Activated CD8-positive, alpha-beta T cell treated with anti-CD3 and anti-CD28 coated beads, Interleukin-2, amount 10 ng/mL, durations not matched to agents 7 days and 5 days (primary cell): Measurements from ENCODE around the gene PHLDA3. TPM values are rescaled to one million over a fixed set of nuclear protein-coding genes. Genes with fewer than 3 reads are reported as not detected.
A peak's percentile ranks its signal among the peaks of the same experiment; 100 is the strongest.

Experiments
- ATAC-seq: fragments of 150-1000 bp; cut with Tn5 transposase; one replicate; pipeline ENCODE4 v1.10.0; 2021; ENCODE audit warnings: moderate library complexity
- CTCF ChIA-PET: fragments of 350-600 bp; sonication (Branson Sonifier 250); formaldehyde crosslinking; loops from one replicate; lab custom pipeline; 2021; ENCODE audit warnings: antibody characterized with exemption; lab: Charles Lee
- POLR2A ChIA-PET: fragments of 350-600 bp; sonication (Branson Sonifier 250); formaldehyde crosslinking; loops from one replicate; lab custom pipeline; 2021; ENCODE audit warnings: antibody characterized with exemption; lab: Charles Lee
- DNase-seq: peaks from one replicate; pipeline ENCODE4 v3.0.0-alpha.2; 2020
- H3K27ac Mint-ChIP-seq: one replicate; pipeline ENCODE4 v1.8.0; 2021; ENCODE audit warnings: mild to moderate bottlenecking, mixed read lengths
- H3K27me3 Mint-ChIP-seq: one replicate; pipeline ENCODE4 v1.8.0; 2021; ENCODE audit warnings: low read depth, mixed read lengths
- H3K36me3 Mint-ChIP-seq: one replicate; pipeline ENCODE4 v1.8.0; 2021; ENCODE audit warnings: low read depth, mixed read lengths
- H3K4me1 Mint-ChIP-seq: one replicate; pipeline ENCODE4 v1.8.0; 2021; ENCODE audit warnings: low read depth, mixed read lengths
- H3K4me3 Mint-ChIP-seq: one replicate; pipeline ENCODE4 v1.8.0; 2021; ENCODE audit warnings: mild to moderate bottlenecking, mixed read lengths
- H3K9me3 Mint-ChIP-seq: one replicate; pipeline ENCODE4 v1.8.0; 2022; ENCODE audit warnings: mixed read lengths; ENCODE audit not compliant: insufficient read depth
- total RNA-seq, 2 experiments: library from RNA; stranded (reverse); gene quantifications; one replicate each; pipeline ENCODE4 v1.2.3, GENCODE V29; 2021

PHLDA3 gene
- total RNA-seq, 2 experiments from 2014 or later: 17.3 to 18.7 TPM

DNA sequence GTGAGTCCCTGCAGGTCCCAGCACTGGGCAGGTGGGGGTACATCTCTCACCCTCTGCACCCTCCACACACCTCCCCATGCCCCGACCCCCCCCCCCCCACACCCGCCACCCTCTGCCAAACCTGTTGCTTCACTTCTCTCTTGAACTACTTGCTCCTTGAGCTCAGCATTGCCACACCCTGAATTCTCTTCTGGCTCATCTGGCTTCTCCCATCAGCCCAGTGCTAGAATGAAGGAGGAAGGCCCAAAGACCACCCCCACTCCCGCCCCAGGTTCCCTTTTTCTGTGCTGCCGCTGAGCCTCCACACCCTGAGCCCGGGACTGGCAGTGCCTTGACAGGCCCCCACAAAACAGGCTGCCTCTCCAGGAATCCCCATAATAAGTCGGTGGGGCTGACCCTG lies 41.0 kb downstream of the PHLDA3 start:
- peaks cover 17% of the 10 kb centered on the region for H3K4me1 Mint-ChIP-seq
- H3K36me3 Mint-ChIP-seq: no peaks in the 10 kb centered on the region
- CTCF ChIA-PET: no interaction called here
- ATAC-seq (no peak), DNase-seq (no peak)
- H3K27ac Mint-ChIP-seq: no peak overlapping the region
- H3K4me3 Mint-ChIP-seq: no peak overlapping the region
- no peaks in the 10 kb centered on the region for H3K9me3 Mint-ChIP-seq
- POLR2A ChIA-PET: no interaction called here
- H3K27me3 Mint-ChIP-seq: peaks cover 18% of the 10 kb centered on the region

DNA sequence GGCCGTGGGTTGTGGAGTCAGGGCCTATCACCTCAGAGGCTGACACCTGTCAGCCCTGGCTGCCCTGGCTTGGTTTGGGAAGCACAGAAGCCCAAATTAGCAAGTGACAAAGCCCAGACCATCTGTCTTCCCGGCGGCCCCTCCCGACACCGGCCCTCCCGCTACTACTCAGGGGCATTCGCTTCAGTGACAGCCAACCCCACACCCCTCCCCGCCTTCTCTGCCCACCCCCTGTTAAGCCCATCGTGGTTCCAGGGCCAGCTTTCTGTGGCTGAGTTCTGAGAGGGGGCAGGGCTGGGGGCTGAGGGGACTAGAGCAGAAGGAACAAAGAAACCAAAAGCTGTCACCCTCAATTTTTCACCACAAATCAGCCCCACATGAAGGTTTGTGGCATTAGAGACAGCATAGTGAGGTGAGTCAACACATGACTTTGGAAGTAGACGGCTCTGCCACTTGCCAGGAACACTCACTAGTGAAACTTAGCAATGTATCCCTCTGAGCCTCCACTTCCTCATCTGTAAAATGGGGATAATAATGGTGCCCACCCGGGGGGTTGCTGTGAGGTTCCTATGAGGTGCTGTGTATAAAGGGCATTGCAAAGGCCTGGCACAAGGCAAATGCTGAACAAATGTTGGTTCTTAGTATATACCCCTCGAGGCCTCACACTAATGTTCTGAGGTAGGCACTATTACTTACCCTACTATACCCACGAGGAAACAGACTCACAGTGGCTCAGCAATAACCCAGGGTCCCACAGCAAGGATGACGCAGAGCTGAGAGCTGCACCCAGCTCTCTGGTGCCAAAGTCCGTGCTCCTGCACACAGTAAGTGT lies 42.3 kb downstream of the PHLDA3 start:
- ChIA-PET POLR2A (interaction anchor here (0.5 kb wide), 2 partner anchors 9 to 55 kb away, joined by 3 read pairs; no protein-coding TSS in a partner anchor), CTCF (interaction anchor here (1.1 to 1.2 kb wide), 2 partner anchors 56 to 78 kb away, joined by 3 read pairs; no protein-coding TSS in a partner anchor)
- DNase-seq (peak; percentile 50), ATAC-seq (peak; percentile 74)
- Mint-ChIP-seq H3K27me3 (peaks cover 20% of the 10 kb centered on the region), H3K4me1 (peaks cover 17% of the 10 kb centered on the region), H3K27ac (no peak overlapping the region), H3K36me3 (no peaks in the 10 kb centered on the region), H3K9me3 (no peaks in the 10 kb centered on the region), H3K4me3 (no peak overlapping the region)

DNA sequence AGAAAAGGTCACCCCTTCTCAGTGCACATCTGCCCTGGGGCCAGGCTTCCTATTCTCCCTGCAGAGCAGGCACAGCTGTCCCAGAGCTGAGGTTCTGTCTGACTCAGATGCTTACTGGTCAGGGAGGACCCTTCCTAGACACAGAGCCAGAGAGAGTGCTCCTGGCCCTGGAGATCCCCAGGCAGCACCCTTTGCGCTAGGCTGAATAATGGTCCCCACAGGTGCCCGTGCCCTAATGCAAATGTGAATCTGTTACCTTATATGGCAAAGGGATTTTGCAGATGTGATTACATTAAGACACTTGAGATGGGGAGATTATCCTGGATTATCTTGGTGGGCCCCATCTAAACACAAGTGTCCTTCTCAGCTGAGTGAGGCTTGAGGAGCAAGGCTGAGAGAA lies 44.8 kb downstream of the PHLDA3 start:
- H3K27me3 Mint-ChIP-seq: peaks cover 12% of the 10 kb centered on the region
- ATAC-seq (no peak), DNase-seq (no peak)
- no peak overlapping the region for H3K27ac Mint-ChIP-seq
- peaks cover 17% of the 10 kb centered on the region for H3K4me1 Mint-ChIP-seq
- no peaks in the 10 kb centered on the region for H3K36me3 Mint-ChIP-seq
- H3K4me3 Mint-ChIP-seq: no peak overlapping the region
- H3K9me3 Mint-ChIP-seq: no peaks in the 10 kb centered on the region
- CTCF ChIA-PET: no interaction called here
- POLR2A ChIA-PET: no interaction called here

DNA sequence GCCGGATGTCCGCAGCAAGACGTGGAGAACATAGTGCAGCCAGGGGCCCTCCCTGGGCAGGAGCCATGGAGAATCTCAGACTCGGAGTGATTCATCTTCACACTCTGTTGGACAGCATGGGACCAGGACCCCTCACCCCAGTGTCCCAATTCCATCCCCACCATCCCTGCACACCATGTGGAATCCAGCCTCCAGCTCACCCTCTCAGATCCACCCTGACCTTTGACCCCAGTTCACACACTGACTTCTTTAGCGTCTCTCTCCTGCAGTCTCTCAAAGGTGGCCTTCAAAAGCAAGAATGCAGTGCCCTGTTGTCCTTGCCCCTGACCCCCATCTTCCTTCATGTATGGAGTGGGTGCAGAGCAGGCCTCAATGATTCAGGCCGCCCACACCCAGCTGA lies 45.3 kb downstream of the PHLDA3 start:
- Mint-ChIP-seq H3K36me3 (no peaks in the 10 kb centered on the region), H3K9me3 (no peaks in the 10 kb centered on the region), H3K4me3 (no peak overlapping the region), H3K27me3 (peaks cover 12% of the 10 kb centered on the region), H3K4me1 (peaks cover 17% of the 10 kb centered on the region), H3K27ac (no peak overlapping the region)
- ATAC-seq: no peak
- POLR2A ChIA-PET: no interaction called here
- no peak for DNase-seq
- CTCF ChIA-PET: no interaction called here

DNA sequence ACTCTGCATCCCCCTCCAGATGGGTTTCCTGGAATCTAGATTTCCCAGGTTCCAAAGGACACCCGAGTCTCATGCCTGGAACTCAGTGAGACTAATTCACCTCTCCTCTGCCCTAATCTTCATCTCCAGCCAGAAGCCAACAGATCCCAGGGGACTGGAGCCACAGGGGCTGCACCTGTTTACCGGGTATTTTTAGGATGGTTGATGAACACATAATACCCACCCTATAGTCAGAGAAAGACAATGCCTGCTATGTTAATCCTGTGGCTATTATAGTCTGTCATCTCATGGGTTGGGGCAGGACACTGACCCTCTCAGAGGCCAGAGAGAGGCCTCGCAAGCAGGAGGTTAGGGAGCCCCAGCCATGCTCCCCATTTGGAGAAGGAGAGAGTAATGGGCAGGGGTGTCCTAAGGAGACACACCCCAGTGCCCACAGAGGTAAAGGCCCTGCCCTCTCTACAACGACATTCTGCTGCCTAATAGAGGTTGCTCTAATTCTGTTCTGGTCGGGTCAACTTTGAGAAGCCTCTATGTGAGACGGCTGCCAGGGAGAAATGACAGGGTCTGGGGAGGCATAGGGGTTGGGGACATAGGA lies 46.5 kb downstream of the PHLDA3 start:
- ATAC-seq (no peak), DNase-seq (no peak)
- no peaks in the 10 kb centered on the region for H3K9me3 Mint-ChIP-seq
- no peak overlapping the region for H3K27ac Mint-ChIP-seq
- H3K27me3 Mint-ChIP-seq: peaks cover 14% of the 10 kb centered on the region
- H3K36me3 Mint-ChIP-seq: no peaks in the 10 kb centered on the region
- CTCF ChIA-PET: no interaction called here
- POLR2A ChIA-PET: no interaction called here
- peaks cover 17% of the 10 kb centered on the region for H3K4me1 Mint-ChIP-seq
- H3K4me3 Mint-ChIP-seq: no peak overlapping the region

DNA sequence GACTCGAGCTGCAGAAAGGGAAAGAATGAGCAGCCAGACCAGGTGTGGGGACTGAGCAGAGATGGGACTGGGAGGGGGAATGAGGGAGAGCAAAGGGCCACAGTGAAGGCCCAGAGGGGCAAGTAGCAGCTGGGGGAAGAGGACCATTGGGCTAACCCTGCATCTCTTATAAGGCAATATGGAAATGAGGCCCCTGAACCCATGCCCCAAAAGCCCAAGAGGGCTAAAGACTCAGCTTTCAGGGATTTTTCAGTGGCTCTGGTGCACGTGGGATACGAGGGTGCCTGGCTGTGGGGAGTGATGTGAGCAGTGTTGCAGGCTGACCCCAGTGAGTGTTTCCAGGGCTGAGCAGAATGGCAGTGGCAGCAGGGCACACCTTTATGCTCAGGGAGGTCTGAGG lies 47.0 kb downstream of the PHLDA3 start:
- ATAC-seq: no peak
- H3K27me3 Mint-ChIP-seq: peaks cover 19% of the 10 kb centered on the region
- DNase-seq: no peak
- no peak overlapping the region for H3K27ac Mint-ChIP-seq
- no peaks in the 10 kb centered on the region for H3K36me3 Mint-ChIP-seq
- ChIA-PET CTCF (no interaction called here), POLR2A (no interaction called here)
- no peak overlapping the region for H3K4me3 Mint-ChIP-seq
- H3K4me1 Mint-ChIP-seq: peaks cover 12% of the 10 kb centered on the region
- H3K9me3 Mint-ChIP-seq: no peaks in the 10 kb centered on the region

DNA sequence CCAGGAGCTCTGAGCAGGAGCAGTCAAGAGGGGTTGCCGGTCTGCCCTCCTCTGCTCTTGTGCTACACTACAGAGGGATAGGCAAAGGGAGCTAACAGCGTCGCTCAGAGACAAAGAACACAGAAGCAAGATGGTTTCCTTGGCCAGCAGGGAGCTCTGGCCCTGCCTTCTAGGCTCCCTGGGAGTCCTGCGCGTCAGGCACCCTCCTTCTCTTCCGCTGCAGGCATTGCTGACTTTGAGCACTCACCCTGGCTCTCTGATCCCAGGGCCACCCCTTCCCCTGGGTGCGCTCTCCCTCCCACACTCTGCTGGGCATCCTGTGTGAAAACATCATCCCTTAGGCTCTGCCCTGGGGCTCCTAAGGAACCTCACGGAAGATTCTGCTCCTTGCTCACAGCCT lies 47.9 kb downstream of the PHLDA3 start:
- no peak for DNase-seq
- Mint-ChIP-seq H3K9me3 (no peaks in the 10 kb centered on the region), H3K4me3 (no peak overlapping the region), H3K27ac (no peak overlapping the region), H3K27me3 (peaks cover 24% of the 10 kb centered on the region), H3K4me1 (peaks cover 2% of the 10 kb centered on the region), H3K36me3 (no peaks in the 10 kb centered on the region)
- ChIA-PET CTCF (no interaction called here), POLR2A (no interaction called here)
- ATAC-seq: no peak

DNA sequence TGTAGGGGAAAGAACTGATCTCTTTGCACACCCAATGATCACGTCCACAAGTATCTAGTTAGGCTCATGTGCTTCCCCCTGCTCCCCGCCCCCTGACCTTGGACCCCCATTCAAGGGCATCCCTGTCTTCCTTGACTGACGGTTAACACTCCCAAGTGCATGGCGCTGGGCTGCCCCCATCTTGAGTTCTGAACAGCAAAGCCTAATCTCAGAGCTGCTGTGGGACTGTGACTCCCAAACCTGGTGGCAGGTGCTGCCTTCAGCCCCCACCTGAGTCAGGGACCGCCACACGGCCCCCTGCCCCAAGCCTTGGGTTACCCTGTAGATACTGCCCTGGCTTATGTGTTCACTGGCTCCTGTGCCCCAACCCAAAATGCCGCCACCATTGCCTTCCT lies 48.4 kb downstream of the PHLDA3 start:
- ATAC-seq (no peak), DNase-seq (no peak)
- CTCF ChIA-PET: no interaction called here
- POLR2A ChIA-PET: no interaction called here
- Mint-ChIP-seq H3K27ac (no peak overlapping the region), H3K27me3 (peaks cover 22% of the 10 kb centered on the region), H3K4me1 (no peaks in the 10 kb centered on the region), H3K9me3 (no peaks in the 10 kb centered on the region), H3K4me3 (no peak overlapping the region), H3K36me3 (no peaks in the 10 kb centered on the region)

DNA sequence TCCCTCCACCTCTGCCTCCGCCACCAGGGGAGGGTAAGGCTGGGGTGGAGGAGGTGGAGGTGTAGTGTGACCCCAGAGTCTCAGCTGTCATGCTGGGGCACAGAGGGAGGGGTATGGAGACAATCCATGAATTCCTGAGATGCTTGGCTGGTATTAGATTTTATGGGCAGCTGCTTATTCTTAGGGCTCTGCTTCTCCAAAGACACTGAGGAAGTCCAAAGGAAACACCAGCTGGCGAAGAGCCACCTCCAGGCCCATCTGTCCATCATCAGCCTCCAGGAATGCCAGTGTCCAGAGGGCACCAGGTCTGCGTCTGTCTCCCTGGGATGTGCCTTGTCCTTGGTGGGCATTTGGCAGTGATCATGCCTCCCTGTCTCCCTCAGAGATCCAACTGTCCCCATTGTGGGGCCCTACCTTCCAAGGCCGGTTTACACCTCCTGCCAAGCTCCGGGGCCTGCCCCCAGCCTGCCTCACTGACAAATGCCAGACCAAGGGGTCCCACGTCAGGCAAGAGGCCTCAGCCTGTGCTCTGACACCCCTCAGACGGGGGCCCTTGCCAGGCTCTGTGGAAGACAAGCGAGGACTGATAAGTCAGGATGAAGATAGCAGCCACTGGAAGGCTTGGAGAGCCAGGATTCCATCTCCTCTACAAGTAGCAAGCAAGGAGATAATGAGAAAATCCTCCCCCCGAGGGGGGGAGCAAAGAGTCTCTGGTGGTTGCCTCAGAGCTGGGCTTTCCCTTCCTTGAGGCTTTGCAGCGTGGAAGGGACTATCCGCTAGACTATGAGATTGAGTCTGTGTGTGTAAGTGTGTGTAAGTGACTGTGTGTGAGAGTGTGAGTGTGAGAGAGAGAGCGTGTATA lies 49.0 kb downstream of the PHLDA3 start:
- no peaks in the 10 kb centered on the region for H3K4me1 Mint-ChIP-seq

DNA sequence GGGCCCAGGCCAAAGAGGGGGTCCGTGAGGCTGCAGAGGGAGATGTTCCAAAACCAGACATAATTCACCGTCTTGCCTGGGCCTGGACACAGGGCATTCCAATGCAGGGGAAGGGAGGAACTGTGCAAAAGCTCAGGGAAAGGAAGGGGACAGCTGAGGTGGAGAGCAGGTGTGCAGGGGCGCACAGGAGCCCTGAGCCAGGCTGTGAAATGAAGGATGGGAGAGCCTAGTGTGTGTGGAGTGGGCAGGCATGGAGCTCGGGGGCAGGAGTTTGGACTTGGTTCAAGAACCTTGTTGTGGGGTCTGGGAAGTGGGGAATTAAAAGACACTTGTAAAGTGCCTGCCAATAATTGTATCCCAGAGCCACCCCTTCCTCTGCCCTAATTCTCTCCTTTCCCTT lies 49.7 kb downstream of the PHLDA3 start:
- DNase-seq (no peak), ATAC-seq (no peak)
- no peak overlapping the region for H3K4me3 Mint-ChIP-seq
- CTCF ChIA-PET: no interaction called here
- no peaks in the 10 kb centered on the region for H3K4me1 Mint-ChIP-seq
- no peaks in the 10 kb centered on the region for H3K9me3 Mint-ChIP-seq
- H3K27ac Mint-ChIP-seq: no peak overlapping the region
- POLR2A ChIA-PET: no interaction called here
- H3K36me3 Mint-ChIP-seq: no peaks in the 10 kb centered on the region
- H3K27me3 Mint-ChIP-seq: peaks cover 24% of the 10 kb centered on the region

More for the DNA sequence above, 49.0 kb downstream of the PHLDA3 start:
- H3K9me3 Mint-ChIP-seq: no peaks in the 10 kb centered on the region
- DNase-seq (no peak), ATAC-seq (no peak)
- no peak overlapping the region for H3K4me3 Mint-ChIP-seq
- POLR2A ChIA-PET: no interaction called here
- peaks cover 24% of the 10 kb centered on the region for H3K27me3 Mint-ChIP-seq
- no peaks in the 10 kb centered on the region for H3K36me3 Mint-ChIP-seq
- CTCF ChIA-PET: no interaction called here
- no peak overlapping the region for H3K27ac Mint-ChIP-seq

DNA sequence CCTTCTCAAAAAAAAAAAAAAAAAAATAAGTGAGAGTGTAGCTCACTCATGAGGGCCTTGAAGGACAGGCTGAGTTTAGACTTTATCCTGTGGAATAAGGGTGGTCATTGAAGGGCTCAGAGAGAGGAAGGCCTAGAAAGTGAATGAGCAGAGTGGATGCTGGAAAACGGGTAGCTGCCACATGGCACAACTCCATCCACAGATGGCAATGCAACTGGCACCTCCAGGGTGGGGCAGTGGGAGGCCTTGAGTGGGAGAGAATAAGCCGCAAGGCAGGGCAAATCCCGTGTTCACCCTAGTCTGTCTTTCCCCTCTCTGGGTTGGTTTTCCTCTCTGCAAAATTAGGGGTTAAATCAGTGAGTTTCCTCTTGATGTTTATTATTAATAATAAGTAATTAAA lies 50.5 kb downstream of the PHLDA3 start:
- ChIA-PET CTCF (no interaction called here), POLR2A (no interaction called here)

More for the DNA sequence above, 50.5 kb downstream of the PHLDA3 start:
- ATAC-seq (no peak), DNase-seq (no peak)
- Mint-ChIP-seq H3K4me1 (no peaks in the 10 kb centered on the region), H3K27ac (no peak overlapping the region), H3K27me3 (peaks cover 21% of the 10 kb centered on the region), H3K9me3 (no peaks in the 10 kb centered on the region), H3K36me3 (no peaks in the 10 kb centered on the region), H3K4me3 (no peak overlapping the region)
